Measurements from ENCODE around the gene GOLGA6L1. TPM values are rescaled to one million over a fixed set of nuclear protein-coding genes. Genes with fewer than 3 reads are reported as not detected.
"Not testable (repeated sequence)": the region's sequence is repeated elsewhere in the genome, so short reads cannot be mapped to it uniquely, and the experiment has no call there.

The GOLGA6L1 gene, protein sequence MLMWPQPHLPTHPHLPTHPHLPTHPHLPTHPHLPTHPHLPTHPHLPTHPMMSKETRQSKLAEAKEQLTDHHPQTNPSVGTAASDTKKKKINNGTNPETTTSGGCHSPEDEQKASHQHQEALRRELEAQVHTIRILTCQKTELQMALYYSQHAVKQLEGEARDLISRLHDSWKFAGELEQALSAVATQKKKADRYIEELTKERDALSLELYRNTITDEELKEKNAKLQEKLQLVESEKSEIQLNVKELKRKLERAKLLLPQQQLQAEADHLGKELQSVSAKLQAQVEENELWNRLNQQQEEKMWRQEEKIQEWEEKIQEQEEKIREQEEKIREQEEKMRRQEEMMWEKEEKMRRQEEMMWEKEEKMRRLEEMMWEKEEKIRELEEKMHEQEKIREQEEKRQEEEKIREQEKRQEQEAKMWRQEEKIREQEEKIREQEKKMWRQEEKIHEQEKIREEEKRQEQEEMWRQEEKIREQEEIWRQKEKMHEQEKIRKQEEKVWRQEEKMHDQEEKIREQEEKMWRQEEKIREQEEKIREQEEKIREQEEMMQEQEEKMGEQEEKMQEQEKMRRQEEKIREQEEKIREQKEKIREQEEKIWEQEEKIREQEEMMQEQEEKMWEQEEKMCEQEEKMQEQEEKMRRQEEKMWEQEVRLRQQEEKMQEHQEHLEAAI
- total RNA-seq = not detected

DNA sequence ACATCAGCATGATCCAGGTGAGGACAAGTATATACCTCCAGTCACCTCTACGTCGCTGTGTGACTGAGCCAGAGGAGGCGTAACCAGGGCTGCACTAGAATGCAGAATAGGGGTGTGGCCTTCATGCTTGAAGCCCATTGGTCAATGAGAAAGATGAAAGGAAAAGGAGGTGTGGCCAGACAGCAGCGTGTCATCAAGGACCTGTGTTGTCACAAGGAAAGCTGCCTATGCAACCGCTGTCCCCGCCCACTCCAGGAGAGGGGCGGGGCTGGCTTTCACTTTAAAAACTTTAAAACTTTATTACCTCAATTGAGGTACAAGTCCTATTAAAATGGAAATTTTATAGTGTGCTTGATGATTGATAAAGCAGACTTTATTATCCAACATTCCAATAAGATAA lies at the start of gene GOLGA6L1:
TSS of gene GOLGA6L1 (minus strand) at position 101 of the 400 bp plus-strand sequence. CDS start at position 10, 91 bp downstream.
- not testable (repeated sequence) for ATAC-seq, H3K4me1 ChIP-seq, H3K4me3 ChIP-seq, H3K9me3 ChIP-seq, H3K36me3 ChIP-seq, H3K27me3 ChIP-seq, H3K27ac ChIP-seq
- no CpG with 5 or more reads among the region's 7 CpGs for WGBS, 2 donors (ENCODE audit: low coverage in 1 of 2)

DNA sequence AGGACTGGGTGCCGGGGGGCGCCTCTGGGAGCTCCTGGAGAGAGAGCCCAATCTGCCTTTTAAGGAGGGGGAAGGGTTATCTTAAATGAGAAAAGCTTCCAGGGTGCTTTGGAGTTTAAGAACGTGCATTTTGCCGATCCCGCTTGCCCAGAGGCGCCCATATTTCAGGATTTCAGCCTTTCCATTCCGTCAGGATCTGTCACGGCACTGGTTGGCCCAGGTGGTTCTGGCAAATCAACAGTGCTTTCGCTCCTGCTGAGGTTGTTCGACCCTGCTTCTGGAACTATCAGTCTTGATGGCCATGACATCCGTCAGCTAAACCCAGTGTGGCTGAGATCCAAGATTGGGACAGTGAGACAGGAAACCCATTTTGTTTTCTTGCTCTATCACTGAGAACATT lies 44.6 kb upstream of the GOLGA6L1 start:
- not testable (repeated sequence) for H3K27ac ChIP-seq, ATAC-seq, H3K4me3 ChIP-seq, H3K36me3 ChIP-seq, H3K4me1 ChIP-seq, H3K9me3 ChIP-seq
- peaks cover 20% of the 10 kb centered on the region for H3K27me3 ChIP-seq
- 60% methylated on average over 1 of the region's 11 CpGs; no CpG with 5 or more reads in 1 of the 2 donors for WGBS, 2 donors (ENCODE audit: low coverage in 1 of 2)

DNA sequence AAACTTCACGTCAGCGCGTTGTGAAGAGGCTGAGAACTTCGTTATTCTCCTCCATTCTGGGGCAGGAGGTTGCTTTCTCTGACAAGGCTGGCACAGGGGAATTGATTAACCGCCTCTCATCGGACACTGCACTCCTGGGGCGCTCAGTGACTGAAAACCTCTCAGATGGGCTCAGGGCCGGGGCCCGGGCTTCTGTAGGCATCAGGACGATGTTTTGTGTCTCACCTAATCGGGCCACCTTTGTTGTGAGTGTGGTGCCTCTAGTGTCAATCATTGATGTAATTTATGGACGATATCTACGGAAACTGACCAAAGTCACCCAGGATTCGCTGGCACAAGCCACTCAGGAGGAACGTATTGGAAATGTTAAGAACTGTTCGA lies 43.9 kb upstream of the GOLGA6L1 start:
- 78 to 100% methylated on average over 1 to 13 of the region's 16 CpGs for WGBS, 2 donors (ENCODE audit: low coverage in 1 of 2)
- H3K4me3 ChIP-seq, H3K27ac ChIP-seq, H3K4me1 ChIP-seq, H3K36me3 ChIP-seq, H3K9me3 ChIP-seq: not testable (repeated sequence)
- peaks cover 20% of the 10 kb centered on the region for H3K27me3 ChIP-seq
- peak; percentile 18 for ATAC-seq

DNA sequence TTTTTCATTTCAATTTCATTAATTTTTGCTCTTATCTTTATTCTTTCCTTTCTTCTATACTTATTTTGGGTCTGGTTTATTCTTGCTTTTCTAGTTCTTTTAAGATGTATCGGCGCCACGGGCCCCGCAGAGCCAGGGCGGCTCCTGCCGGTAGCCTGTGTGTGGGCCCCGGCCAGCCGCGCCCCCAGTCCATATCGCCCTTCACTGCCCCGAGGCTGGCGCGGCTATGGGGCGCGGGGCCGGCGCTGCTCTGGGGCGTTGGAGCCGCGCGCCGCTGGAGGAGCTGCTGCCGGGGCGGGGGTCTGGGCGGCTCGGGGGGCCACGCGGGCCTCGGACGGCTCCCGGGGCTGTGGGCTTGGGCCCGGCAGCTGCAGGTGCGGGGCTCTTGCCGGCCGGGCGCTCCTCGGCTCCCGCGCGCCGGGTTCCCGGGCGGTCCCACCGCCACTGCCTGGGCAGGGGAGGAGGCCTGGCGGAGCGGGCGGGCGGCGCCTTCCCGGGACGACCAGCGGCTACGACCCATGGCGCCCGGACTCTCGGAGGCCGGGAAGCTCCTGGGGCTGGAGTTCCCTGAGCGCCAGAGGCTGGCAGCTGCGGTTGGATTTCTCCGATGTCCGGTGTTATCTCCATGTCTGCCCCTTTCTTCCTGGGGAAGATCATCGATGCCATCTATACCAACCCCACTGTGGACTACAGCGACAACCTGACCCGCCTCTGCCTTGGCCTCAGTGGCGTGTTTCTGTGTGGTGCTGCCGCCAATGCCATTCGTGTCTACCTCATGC lies 43.3 kb upstream of the GOLGA6L1 start:
- Histone ChIP-seq H3K27me3 (peaks cover 20% of the 10 kb centered on the region), H3K27ac (peak overlapping the region in 1 of 4 donors; percentile 12), H3K4me3 (peak overlapping the region in 1 of 2 donors; percentile 37)
- WGBS, 2 donors (ENCODE audit: low coverage in 1 of 2) = no CpG with 5 or more reads among the region's 67 CpGs
- not testable (repeated sequence) for H3K36me3 ChIP-seq, H3K9me3 ChIP-seq, H3K4me1 ChIP-seq
- peak; percentile 54 for ATAC-seq

DNA sequence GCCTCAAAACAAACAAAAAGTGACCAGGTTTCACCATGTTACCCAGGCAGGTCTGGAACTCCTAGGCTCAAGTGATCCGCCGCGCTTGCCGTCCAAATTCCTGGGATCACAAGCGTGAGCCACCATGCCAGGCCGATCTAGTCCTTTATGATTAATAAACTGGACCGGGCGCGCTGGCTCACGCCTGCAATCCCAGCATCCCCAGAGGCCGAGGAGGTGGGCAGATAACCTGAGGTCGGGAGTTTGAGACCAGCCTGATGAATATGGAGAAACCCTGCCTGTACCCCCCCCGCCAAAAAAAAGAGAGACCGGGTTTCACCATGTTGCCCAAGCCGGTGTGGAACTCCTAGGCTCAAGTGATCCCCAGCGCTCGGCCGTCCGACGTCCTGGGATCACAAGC lies 40.1 kb upstream of the GOLGA6L1 start:
- H3K4me1 ChIP-seq, H3K36me3 ChIP-seq, ATAC-seq, H3K9me3 ChIP-seq, H3K27ac ChIP-seq, H3K4me3 ChIP-seq: not testable (repeated sequence)
- peaks cover 20% of the 10 kb centered on the region for H3K27me3 ChIP-seq
- no CpG with 5 or more reads among the region's 20 CpGs for WGBS, 2 donors (ENCODE audit: low coverage in 1 of 2)

DNA sequence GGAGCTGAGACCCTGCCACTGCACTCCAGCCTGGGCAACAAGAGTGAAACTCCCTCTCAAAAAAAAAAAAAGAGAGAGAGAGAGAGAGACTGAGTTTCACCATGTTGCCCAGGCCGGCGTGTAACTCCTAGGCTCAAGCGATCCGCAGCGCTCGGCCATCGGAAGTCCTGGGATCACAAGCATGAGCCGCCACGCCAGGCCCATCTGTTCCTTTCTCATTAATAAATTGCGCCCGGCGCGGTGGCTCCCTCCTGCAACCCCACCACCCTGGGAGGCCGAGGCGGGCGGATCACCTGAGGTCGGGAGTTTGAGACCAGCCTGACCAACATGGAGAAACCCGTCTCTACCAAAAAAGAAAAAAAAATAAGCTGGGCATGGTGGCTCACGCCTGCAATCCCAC lies 39.0 kb upstream of the GOLGA6L1 start:
- H3K4me3 ChIP-seq, H3K4me1 ChIP-seq, H3K27ac ChIP-seq, ATAC-seq, H3K36me3 ChIP-seq, H3K9me3 ChIP-seq: not testable (repeated sequence)
- H3K27me3 ChIP-seq = peaks cover 11% of the 10 kb centered on the region
- no CpG with 5 or more reads among the region's 19 CpGs for WGBS, 2 donors (ENCODE audit: low coverage in 1 of 2)

DNA sequence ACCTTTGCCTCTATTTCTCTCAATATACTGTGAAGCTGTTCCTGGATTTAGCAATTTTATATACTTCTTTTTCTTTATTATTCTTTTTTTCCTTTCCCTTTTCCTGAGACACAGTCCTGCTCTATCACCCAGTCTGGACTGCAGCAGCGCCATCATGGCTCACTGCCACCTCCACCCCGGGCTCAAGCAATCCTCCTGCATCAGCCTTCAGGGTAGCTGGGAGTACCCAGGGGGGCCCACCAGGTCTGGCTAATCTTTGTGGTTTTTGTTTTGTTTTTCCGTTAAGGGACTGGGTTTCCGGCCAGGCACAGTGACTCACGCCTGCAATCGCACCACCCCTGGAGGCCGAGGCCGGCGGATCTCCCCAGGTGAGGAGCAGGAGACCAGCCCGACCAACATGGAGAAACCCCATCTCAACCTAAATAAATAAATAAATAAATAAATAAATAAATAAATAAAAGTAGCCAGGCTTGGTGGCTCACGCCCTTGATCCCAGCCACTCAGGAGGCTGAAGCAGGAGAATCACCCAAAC lies 38.1 kb upstream of the GOLGA6L1 start:
- not testable (repeated sequence) for H3K27ac ChIP-seq, H3K4me3 ChIP-seq, H3K27me3 ChIP-seq, H3K36me3 ChIP-seq, ATAC-seq, H3K4me1 ChIP-seq, H3K9me3 ChIP-seq
- WGBS, 2 donors (ENCODE audit: low coverage in 1 of 2) = 73 to 92% methylated on average over 2 of the region's 11 CpGs

DNA sequence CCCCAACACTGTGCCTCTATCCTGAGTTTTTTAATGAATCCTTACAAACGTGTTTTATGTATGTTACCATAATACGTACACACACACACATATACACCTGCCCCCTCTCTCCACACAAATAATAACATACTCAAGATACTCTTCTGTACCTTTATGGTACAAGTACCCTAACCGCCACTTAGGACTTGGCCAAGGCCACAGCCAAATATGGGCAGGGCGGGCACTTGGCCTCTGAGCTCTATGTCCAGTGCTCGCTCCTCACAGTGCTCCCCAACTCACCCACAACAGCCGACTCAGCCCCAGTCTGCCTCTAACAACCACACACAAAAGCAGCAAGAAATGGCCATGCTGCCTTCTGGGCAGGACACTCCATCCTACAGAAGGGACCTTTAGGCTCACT lies 3.8 kb downstream of the GOLGA6L1 start:
- not testable (repeated sequence) for H3K9me3 ChIP-seq

DNA sequence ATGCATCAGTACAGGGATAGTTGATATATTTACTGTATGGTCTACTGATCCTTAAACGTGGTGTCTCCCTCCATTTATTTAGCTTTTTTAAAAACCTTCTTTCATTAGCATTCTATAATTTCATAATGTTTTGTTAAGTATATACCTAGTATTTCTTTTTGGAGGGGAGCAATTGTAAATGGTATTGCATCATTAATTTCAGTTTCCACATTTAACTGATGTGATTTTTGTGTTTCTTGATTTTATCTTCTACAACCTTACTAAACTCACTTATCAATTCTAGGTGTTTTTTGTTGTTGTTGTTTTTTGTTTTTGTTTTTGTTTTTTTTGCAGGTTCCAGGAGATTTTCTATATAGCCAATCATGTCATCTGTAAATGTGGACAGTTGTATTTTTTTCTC lies 18.4 kb downstream of the GOLGA6L1 start:
- Histone ChIP-seq H3K36me3 (no peaks in the 10 kb centered on the region), H3K4me1 (no peaks in the 10 kb centered on the region), H3K27me3 (peaks cover 4% of the 10 kb centered on the region), H3K4me3 (no peak overlapping the region), H3K27ac (no peak overlapping the region), H3K9me3 (no peaks in the 10 kb centered on the region)
- TF ChIP-seq POLR2AphosphoS5 (IDR thresholded peaks at IDR 0.05) = no peak
- TF ChIP-seq, protein P1, sequence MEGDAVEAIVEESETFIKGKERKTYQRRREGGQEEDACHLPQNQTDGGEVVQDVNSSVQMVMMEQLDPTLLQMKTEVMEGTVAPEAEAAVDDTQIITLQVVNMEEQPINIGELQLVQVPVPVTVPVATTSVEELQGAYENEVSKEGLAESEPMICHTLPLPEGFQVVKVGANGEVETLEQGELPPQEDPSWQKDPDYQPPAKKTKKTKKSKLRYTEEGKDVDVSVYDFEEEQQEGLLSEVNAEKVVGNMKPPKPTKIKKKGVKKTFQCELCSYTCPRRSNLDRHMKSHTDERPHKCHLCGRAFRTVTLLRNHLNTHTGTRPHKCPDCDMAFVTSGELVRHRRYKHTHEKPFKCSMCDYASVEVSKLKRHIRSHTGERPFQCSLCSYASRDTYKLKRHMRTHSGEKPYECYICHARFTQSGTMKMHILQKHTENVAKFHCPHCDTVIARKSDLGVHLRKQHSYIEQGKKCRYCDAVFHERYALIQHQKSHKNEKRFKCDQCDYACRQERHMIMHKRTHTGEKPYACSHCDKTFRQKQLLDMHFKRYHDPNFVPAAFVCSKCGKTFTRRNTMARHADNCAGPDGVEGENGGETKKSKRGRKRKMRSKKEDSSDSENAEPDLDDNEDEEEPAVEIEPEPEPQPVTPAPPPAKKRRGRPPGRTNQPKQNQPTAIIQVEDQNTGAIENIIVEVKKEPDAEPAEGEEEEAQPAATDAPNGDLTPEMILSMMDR (IDR thresholded peaks at IDR 0.05) = no peak
- no peak for TF ChIP-seq POLR2A (IDR thresholded peaks at IDR 0.05)
- no peak for TF ChIP-seq EP300 (IDR thresholded peaks at IDR 0.05)
- whole genome bisulfite sequencing, 2 donors (ENCODE audit: low coverage in 1 of 2) = 56 to 78% methylated on average over 1 of the region's 1 CpG
- no peak for ATAC-seq

More for the DNA sequence above, 3.8 kb downstream of the GOLGA6L1 start:
- not testable (repeated sequence) for H3K27ac ChIP-seq, H3K4me3 ChIP-seq, H3K4me1 ChIP-seq, H3K27me3 ChIP-seq, ATAC-seq, H3K36me3 ChIP-seq
- no CpG with 5 or more reads among the region's 6 CpGs for WGBS, 2 donors (ENCODE audit: low coverage in 1 of 2)
